Measurements from ENCODE around the gene SIAH2. TPM values are rescaled to one million over a fixed set of nuclear protein-coding genes. Genes with fewer than 3 reads are reported as not detected.
A peak's percentile ranks its signal among the peaks of the same experiment; 100 is the strongest.

SIAH2 gene
- total and polyA plus RNA-seq, 2 experiments from 2014 or later: 43.6 to 57.9 TPM

GRCh38 chr3:150740733-150741496 is 22.1 kb downstream of the SIAH2 start:
- Histone ChIP-seq H3K9me2 (replicated peaks; ENCODE audit: insufficient read depth) (no peaks in the 10 kb centered on the region), H3K27ac (peak overlapping the region; percentile 88), H3K79me2 (peaks cover 60% of the 10 kb centered on the region), H3K4me3 (no peak overlapping the region), H4K20me1 (ENCODE audit: insufficient read depth, poor library complexity, severe bottlenecking) (peaks cover 3% of the 10 kb centered on the region), H3K9me3 (ENCODE audit: low read depth) (no peaks in the 10 kb centered on the region), H3K4me1 (ENCODE audit: insufficient read depth) (peaks cover 46% of the 10 kb centered on the region), H2AFZ (no peak overlapping the region), H3K4me2 (no peak overlapping the region), H3K27me3 (no peaks in the 10 kb centered on the region), H3K36me3 (replicated peaks; ENCODE audit: insufficient read depth, low read depth) (no peaks in the 10 kb centered on the region)
- TF ChIP-seq EZH2 (IDR thresholded peaks at IDR 0.05; ENCODE audit: borderline replicate concordance): no peak
- no peak for TF ChIP-seq EZH2phosphoT487 (IDR thresholded peaks at IDR 0.05; ENCODE audit: low read depth, severe bottlenecking, unreplicated experiment)
- WGBS (ENCODE audit: low lambda C conversion rate, missing lambda C conversion rate): 91% methylated on average over 12 of the region's 12 CpGs
- DNase-seq (ENCODE audit: low spot score): no peak

GRCh38 chr3:150739877-150740645 is 22.9 kb downstream of the SIAH2 start:
- peaks cover under 1% of the 10 kb centered on the region for H4K20me1 ChIP-seq (ENCODE audit: insufficient read depth, poor library complexity, severe bottlenecking)
- H3K79me2 ChIP-seq: peaks cover 52% of the 10 kb centered on the region
- 91% methylated on average over 8 of the region's 8 CpGs for WGBS (ENCODE audit: low lambda C conversion rate, missing lambda C conversion rate)
- no peak overlapping the region for H3K4me2 ChIP-seq
- DNase-seq (ENCODE audit: low spot score): no peak
- peaks cover 45% of the 10 kb centered on the region for H3K4me1 ChIP-seq (ENCODE audit: insufficient read depth)
- H3K4me3 ChIP-seq: no peak overlapping the region
- H3K27me3 ChIP-seq: no peaks in the 10 kb centered on the region
- peak overlapping the region; percentile 88 for H3K27ac ChIP-seq
- no peak overlapping the region for H2AFZ ChIP-seq
- no peaks in the 10 kb centered on the region for H3K9me2 ChIP-seq (replicated peaks; ENCODE audit: insufficient read depth)
- TF ChIP-seq EZH2phosphoT487 (IDR thresholded peaks at IDR 0.05; ENCODE audit: low read depth, severe bottlenecking, unreplicated experiment): no peak
- no peak for TF ChIP-seq EZH2 (IDR thresholded peaks at IDR 0.05; ENCODE audit: borderline replicate concordance)
- no peak for TF ChIP-seq CTCF (IDR thresholded peaks at IDR 0.05; ENCODE audit: poor library complexity)
- no peaks in the 10 kb centered on the region for H3K36me3 ChIP-seq (replicated peaks; ENCODE audit: insufficient read depth, low read depth)
- no peaks in the 10 kb centered on the region for H3K9me3 ChIP-seq (ENCODE audit: low read depth)

GRCh38 chr3:150739200-150739863 is 23.6 kb downstream of the SIAH2 start:
- no peaks in the 10 kb centered on the region for H3K9me2 ChIP-seq (replicated peaks; ENCODE audit: insufficient read depth)
- no peaks in the 10 kb centered on the region for H3K36me3 ChIP-seq (replicated peaks; ENCODE audit: insufficient read depth, low read depth)
- no peaks in the 10 kb centered on the region for H3K27me3 ChIP-seq
- peaks cover 44% of the 10 kb centered on the region for H3K79me2 ChIP-seq
- no peak overlapping the region for H3K4me3 ChIP-seq
- TF ChIP-seq EZH2 (IDR thresholded peaks at IDR 0.05; ENCODE audit: borderline replicate concordance): no peak
- no peak for TF ChIP-seq CTCF (IDR thresholded peaks at IDR 0.05; ENCODE audit: poor library complexity)
- TF ChIP-seq EZH2phosphoT487 (IDR thresholded peaks at IDR 0.05; ENCODE audit: low read depth, severe bottlenecking, unreplicated experiment): no peak
- WGBS (ENCODE audit: low lambda C conversion rate, missing lambda C conversion rate): 74% methylated on average over 7 of the region's 7 CpGs
- H2AFZ ChIP-seq: no peak overlapping the region
- peaks cover 38% of the 10 kb centered on the region for H3K4me1 ChIP-seq (ENCODE audit: insufficient read depth)
- no peak overlapping the region for H3K4me2 ChIP-seq
- H3K27ac ChIP-seq: peak overlapping the region; percentile 88
- H4K20me1 ChIP-seq (ENCODE audit: insufficient read depth, poor library complexity, severe bottlenecking): no peaks in the 10 kb centered on the region
- no peaks in the 10 kb centered on the region for H3K9me3 ChIP-seq (ENCODE audit: low read depth)
- no peak for DNase-seq (ENCODE audit: low spot score)
